ENCODE results near the gene KCNQ5.

The KCNQ5 gene

GRCh38 chr6:73240730-73241129 is 618.9 kb downstream of the KCNQ5 start:
- no peak for TF ChIP-seq POLR2A (IDR thresholded peaks at IDR 0.05; ENCODE audit: low read depth, low read length)
- FAIRE-seq (no peak), DNase-seq (ENCODE audit: insufficient read length, low spot score) (no peak)

DNA sequence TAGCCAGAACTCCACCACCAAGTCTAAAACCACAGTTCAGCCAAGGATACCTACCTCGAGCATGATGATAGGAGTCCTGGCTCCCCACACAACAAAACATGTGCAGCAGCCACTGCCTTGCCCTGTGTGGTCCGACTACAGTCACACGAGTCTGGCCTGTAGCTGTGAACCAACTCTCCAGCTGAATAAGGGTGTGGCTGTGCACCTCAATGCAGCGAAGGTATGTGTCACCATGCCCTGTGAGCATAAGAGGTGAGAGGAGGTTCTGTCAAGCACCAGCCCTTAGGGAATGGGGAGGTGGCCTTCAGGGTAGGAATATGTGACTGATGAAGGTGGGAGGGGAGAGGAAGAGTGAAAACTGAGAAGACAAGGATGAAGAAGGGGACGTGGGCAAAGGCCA is 620.1 kb downstream of the KCNQ5 start:
- FAIRE-seq (no peak), DNase-seq (ENCODE audit: insufficient read length, low spot score) (no peak)
- TF ChIP-seq POLR2A (IDR thresholded peaks at IDR 0.05; ENCODE audit: low read depth, low read length), result no peak

Data from H54 (cell line).